K562 (cell line): ENCODE measurements around the gene EFCC1.

Source experiments
- CEBPB ChIP-seq: fragments of 450-650 bp; IDR thresholded peaks from 2 replicates; pipeline ENCODE4 v1.6.1; 2016; ENCODE audit warnings: missing genetic modification characterization, missing compliant biosample characterization
- CTCF ChIP-seq, 3 experiments: IDR thresholded peaks in 2 of 3; conservative IDR thresholded peaks in 1 of 3; 2 replicates each; pipeline ENCODE4 v1.5.1; 2011 to 2012; ENCODE audit warnings: low read length in 3 of 3, mild to moderate bottlenecking in 3 of 3, control low read depth in 2 of 3, improper control_type of control experiment in 1 of 3, inconsistent platforms in 1 of 3, low read depth in 1 of 3, mixed read lengths in 1 of 3, moderate library complexity in 1 of 3; ENCODE audit not compliant: insufficient read depth in 2 of 3
- CXXC5 ChIP-seq: fragments of 250-450 bp; sonication (Bioruptor Pico); IDR thresholded peaks from 2 replicates; pipeline ENCODE4 v1.8.0; 2022; ENCODE audit warnings: inconsistent platforms, mild to moderate bottlenecking, moderate library complexity
- EP300 ChIP-seq: IDR thresholded peaks from 2 replicates; pipeline ENCODE4 v1.6.1; 2012; ENCODE audit warnings: low read length, improper control_type of control experiment
- FOXM1 ChIP-seq, 2 experiments: fragments of 450-650 bp in 1 of 2; sonication (generic) in 1 of 2; formaldehyde crosslinking in 1 of 2; IDR thresholded peaks; 2 replicates each; pipeline versions ENCODE4 v1.6.1 to v1.9.0; 2017 to 2022; ENCODE audit warnings: low read depth in 2 of 2, mild to moderate bottlenecking in 2 of 2, missing genetic modification reagents in 1 of 2, moderate library complexity in 1 of 2
- GABPB1 ChIP-seq: sonication (generic); formaldehyde crosslinking; IDR thresholded peaks from 2 replicates; pipeline ENCODE4 v1.8.0; 2022; ENCODE audit warnings: mild to moderate bottlenecking, missing genetic modification reagents
- MXI1 ChIP-seq: IDR thresholded peaks from 2 replicates; pipeline ENCODE4 v1.6.1; 2011; ENCODE audit warnings: low read depth, mild to moderate bottlenecking, improper control_type of control experiment, low read length
- NFYB ChIP-seq: IDR thresholded peaks from 2 replicates; pipeline ENCODE4 v1.6.1; 2011; ENCODE audit warnings: mild to moderate bottlenecking, moderate library complexity; ENCODE audit not compliant: insufficient read length; ENCODE audit errors: extremely low read depth
- RAD51 ChIP-seq: fragments of 450-650 bp; IDR thresholded peaks from 2 replicates; pipeline ENCODE4 v1.7.1; 2016; ENCODE audit warnings: low read depth, mild to moderate bottlenecking, borderline replicate concordance
- SNAPC5 ChIP-seq: fragments of 250-450 bp; sonication (Bioruptor Pico); IDR thresholded peaks from 2 replicates; pipeline ENCODE4 v1.8.0; 2021; ENCODE audit warnings: moderate library complexity, mild to moderate bottlenecking, inconsistent platforms
- ZBTB33 ChIP-seq: sonication (generic); formaldehyde crosslinking; IDR thresholded peaks from 2 replicates; pipeline ENCODE4 v1.8.1; 2023; ENCODE audit warnings: mild to moderate bottlenecking, missing genetic modification reagents
- ZFX ChIP-seq: sonication (generic); formaldehyde crosslinking; IDR thresholded peaks from 2 replicates; pipeline ENCODE4 v1.8.0; 2022; ENCODE audit warnings: mild to moderate bottlenecking, missing genetic modification reagents, moderate library complexity
- TF ChIP-seq, protein P1 (sequence below): fragments of 450-650 bp; formaldehyde crosslinking; IDR thresholded peaks from 2 replicates; pipeline ENCODE4 v1.4.0; 2020; ENCODE audit warnings: mild to moderate bottlenecking, moderate library complexity
- TF ChIP-seq, protein P2 (sequence below): conservative IDR thresholded peaks from 2 replicates; pipeline ENCODE4 v1.6.1; 2011; ENCODE audit warnings: low read depth, mild to moderate bottlenecking, low read length; ENCODE audit not compliant: control insufficient read depth

DNA sequence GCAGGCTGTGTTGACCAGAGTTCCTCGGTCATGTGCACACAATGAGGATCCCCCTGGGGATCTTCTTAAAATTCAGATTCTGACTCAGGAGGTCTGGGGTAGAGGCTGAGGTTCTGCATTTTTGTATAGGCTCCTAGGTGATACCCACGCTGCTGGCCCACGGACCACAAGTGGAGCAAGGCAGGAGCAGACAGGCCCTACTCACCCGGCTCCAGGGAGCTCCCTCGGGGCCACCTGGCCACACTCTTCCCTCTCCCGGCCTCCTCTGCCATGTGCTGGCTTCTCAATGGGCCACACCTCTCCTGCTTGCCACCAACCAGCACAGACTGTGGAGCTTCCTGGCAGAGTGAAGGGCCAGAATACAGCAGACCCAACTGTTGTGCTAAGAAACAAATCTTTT lies 83.4 kb downstream of the EFCC1 start:
- TF ChIP-seq GABPB1 (CRISPR knock-in tag) (no peak), CXXC5 (no peak), CEBPB (tag) (no peak), FOXM1 (IDR thresholded peaks at IDR 0.05; ENCODE audit: low read depth) (no peak), FOXM1 (CRISPR knock-in tag; IDR thresholded peaks at IDR 0.05; ENCODE audit: low read depth) (no peak), NFYB (no peak), RAD51 (no peak), SNAPC5 (CRISPR knock-in tag) (no peak), ZFX (CRISPR knock-in tag) (no peak), EP300 (no peak), CTCF (IDR thresholded peaks at IDR 0.05 in 2 of 3, conservative IDR thresholded peaks at IDR 0.05 in 1 of 3; ENCODE audit: insufficient read depth in 2 of 3, low read depth in 1 of 3, low read length in 3 of 3) (no peak), ZBTB33 (CRISPR knock-in tag) (no peak), MXI1 (no peak)
- TF ChIP-seq, protein P1, sequence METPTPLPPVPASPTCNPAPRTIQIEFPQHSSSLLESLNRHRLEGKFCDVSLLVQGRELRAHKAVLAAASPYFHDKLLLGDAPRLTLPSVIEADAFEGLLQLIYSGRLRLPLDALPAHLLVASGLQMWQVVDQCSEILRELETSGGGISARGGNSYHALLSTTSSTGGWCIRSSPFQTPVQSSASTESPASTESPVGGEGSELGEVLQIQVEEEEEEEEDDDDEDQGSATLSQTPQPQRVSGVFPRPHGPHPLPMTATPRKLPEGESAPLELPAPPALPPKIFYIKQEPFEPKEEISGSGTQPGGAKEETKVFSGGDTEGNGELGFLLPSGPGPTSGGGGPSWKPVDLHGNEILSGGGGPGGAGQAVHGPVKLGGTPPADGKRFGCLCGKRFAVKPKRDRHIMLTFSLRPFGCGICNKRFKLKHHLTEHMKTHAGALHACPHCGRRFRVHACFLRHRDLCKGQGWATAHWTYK = no peak
- TF ChIP-seq, protein P2, sequence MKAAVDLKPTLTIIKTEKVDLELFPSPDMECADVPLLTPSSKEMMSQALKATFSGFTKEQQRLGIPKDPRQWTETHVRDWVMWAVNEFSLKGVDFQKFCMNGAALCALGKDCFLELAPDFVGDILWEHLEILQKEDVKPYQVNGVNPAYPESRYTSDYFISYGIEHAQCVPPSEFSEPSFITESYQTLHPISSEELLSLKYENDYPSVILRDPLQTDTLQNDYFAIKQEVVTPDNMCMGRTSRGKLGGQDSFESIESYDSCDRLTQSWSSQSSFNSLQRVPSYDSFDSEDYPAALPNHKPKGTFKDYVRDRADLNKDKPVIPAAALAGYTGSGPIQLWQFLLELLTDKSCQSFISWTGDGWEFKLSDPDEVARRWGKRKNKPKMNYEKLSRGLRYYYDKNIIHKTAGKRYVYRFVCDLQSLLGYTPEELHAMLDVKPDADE = no peak
